SIG-M5 treated with dmso at 0.1 percent for 504 hours (cell line): ENCODE results near the gene PTGER1.
"Not testable (repeated sequence)": the region's sequence is repeated elsewhere in the genome, so short reads cannot be mapped to it uniquely, and the experiment has no call there.

Experiments used
- DNase-seq: peaks from one replicate; lab custom pipeline; 2025; ENCODE audit not compliant: unreplicated experiment; lab: John Stamatoyannopoulos, UW

The PTGER1 gene, protein sequence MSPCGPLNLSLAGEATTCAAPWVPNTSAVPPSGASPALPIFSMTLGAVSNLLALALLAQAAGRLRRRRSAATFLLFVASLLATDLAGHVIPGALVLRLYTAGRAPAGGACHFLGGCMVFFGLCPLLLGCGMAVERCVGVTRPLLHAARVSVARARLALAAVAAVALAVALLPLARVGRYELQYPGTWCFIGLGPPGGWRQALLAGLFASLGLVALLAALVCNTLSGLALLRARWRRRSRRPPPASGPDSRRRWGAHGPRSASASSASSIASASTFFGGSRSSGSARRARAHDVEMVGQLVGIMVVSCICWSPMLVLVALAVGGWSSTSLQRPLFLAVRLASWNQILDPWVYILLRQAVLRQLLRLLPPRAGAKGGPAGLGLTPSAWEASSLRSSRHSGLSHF

DNA sequence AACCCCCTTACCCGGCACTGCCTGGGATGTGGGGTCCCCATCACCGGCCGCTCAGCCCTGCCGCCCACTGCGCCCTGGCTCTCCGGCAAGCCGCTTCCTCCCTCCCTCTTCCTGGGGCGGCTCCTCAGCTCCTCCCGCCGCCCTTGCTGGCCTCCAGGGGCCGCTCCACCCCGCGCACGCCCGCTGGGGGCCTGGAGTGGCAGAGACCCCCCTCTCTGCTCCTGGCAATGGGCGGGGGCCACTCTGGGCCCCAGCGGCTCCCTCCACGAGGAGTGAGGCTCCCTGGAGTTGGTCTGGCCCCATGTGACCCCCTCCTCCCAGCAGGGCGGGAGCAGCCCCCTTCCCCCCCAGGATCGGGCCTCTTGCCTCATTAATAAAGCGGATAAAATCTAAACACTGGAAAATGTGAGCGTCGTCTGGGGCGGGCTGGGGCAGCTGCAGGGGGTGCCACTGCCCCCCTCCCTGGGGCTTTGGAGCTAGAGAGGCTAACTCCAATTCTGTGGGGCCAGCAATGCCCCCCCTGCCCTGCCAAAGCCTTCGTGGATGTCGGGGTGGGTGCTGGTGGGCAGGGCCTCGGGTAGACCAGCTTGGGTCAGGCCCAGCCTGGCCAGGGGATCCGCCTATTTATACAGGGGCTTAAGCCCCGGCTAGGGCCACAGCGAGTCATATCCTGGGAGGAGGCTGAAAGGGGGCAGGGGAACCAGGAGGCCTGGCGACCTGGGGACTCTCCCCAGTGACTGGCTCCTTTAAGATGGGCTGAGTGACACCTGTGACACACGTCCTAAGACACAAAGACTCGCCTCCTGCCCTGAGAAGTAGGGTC lies at the start of gene PTGER1:
Gene PTGER1 (minus strand): TSS at position 104 of the 823 bp plus-strand sequence. CDS start 1,034 bp downstream, outside the sequence.
- no peak for DNase-seq

DNA sequence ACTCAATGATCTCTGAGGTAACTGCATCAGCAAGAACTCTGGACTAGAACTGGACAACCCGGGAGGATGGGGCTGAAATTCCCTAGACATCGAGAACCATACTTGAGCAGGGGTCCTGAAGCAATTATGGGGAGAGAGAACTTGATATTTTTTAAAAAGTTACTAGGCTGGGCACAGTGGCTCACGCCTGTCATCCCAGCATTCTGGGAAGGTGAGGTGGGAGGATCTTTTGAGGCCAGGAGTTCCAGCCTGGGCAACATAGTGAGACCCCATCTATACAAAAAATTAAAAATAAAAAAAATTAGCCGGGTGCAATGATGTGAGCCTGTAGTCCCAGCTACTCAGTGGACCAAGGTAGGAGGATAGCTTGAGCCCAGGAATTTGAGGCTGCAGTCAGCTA lies 45.4 kb upstream of the PTGER1 start:
- DNase-seq, result no peak

DNA sequence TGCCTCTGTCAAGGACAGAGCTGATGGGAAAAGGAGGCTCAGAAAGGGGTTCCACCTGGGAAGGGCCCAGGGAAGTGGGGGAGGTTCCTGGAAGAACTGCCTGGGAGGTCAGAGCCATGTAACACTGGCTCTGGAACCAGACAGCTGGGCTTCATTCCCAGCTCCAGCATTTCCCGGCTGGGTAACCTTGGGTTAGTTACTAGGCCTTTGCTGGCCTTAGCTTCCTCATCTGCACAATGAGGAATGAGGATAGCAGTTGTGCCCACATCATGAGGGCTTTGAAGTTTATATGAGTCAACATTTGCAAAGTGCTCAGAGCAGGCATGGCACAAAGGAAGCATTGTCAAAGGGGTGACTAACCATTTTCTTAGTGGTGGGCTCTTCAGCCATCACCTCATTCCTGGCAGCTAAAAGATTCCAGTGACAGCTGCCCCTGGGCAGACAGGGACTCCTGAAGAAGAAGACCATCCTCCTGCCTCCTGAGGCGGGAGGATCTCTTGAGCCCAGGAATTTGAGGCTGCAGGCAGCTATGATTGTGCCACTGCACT lies 44.8 kb upstream of the PTGER1 start:
- no peak for DNase-seq

DNA sequence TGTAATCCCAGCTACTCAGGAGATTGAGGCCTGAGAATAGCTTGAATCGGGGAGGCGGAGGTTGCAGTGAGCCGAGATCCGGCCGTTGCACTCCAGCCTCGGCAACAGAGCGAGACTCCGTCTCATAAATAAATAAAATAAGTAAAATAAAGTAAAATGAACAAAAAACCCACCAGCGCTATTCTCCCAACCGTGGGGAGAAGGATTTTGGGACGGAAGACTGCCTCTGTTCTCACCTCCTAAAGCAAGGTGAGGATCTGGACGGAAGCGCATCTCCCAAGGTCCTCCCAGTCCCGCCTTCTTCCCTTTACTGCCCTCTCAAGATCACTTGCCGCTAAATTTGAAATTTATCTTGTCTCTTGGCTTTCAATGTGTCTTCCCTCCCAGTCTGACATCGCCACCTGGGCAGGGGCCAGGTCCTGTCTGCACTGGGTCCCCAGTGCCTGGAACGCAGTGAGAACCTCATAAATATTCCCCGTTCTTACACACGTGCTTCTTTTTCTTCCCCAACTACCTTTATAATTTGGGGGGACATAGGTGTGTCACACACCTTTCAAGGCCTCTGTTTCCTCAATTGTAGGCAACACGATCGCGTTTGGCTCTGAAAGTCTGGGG lies 44.2 kb upstream of the PTGER1 start:
- DNase-seq, result no peak

DNA sequence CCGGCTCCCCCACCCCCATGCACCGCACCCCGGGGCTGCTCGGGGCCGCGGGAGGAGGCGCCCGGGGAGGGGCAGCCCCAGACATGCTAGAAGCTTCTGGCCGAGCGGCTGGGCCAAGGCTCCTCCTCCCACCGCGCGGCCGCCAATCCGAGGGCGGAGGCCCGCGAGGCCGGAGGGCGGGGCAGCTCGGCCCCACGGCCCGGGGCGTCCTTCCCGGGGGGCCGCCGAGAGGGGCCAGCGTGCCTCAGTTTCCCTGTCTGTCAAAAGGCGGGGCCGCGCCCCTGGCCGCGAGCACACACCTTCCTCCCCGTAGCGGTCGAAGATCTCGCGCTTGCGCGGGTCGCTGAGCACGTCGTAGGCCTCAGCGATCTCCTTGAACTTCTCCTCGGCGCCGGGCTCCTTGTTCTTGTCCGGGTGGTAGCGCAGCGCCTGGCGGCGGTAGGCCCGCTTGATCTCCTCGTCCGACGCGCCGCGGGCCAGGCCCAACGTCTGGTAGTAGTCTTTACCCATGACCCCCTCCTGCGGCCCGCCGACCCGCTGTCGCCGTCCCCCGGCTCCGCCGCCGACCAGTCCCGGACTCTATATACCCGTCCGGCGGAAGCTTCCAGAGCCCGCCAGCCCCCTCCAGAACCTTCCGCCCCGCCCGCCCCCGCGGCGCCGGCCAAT lies 42.8 kb upstream of the PTGER1 start, which contains the start of gene DNAJB1:
Gene DNAJB1 (minus strand): TSS at position 558 of the 666 bp plus-strand sequence. CDS start 48 bp downstream, at position 510.
- peak; percentile 61 for DNase-seq

DNA sequence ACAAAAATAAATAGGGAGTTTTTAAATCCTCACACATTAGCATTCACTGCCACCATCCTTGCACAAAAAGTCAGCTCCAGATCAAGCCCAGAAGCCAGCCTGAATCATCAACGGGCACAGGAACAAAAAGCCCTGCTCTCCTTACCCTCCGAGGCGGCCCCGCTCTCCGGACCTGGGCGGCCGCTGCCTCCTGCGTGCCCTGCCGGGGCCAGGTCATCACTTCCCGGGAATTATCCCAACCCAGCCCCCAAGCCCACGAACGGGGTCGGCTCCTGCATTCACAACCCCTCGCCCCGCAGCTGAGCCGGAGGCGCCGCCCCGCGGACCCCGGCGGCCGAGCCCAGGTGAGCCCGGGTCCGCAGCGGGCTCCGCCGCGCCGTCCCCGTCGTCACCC lies 42.3 kb upstream of the PTGER1 start:
- DNase-seq, result no peak

DNA sequence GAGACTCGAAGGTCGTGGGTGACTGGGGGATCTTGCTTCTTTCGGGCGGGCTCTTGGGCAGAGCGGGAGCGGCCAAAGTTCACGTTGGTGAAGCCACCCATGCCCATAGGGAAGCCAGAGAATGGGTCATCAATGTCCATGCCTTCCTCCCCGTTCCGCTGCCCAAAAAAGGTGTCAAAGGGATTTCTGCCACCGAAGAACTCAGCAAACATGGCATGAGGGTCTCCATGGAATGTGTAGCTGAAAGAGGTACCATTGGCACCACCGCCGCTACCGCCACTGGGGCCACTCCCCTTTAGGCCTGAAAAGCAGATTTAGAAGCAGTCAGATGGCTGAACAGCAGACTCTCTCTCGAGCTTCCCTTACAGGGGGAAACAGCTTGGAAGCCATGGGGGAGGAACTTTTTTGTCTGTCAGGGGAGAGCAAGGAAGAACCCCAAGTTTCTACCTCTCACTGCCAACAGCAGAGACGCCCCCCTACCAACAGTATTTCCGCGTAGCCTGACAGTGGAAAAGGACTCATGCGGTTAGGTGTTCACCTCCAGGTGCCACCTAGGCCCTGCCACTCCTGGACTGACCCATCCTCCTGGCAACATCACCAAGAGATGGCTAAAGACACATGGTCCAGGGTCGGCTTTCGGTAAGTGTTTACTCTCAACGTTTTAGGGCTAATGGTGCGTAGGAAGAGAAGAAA lies 41.7 kb upstream of the PTGER1 start:
- peak; percentile 5 for DNase-seq

DNA sequence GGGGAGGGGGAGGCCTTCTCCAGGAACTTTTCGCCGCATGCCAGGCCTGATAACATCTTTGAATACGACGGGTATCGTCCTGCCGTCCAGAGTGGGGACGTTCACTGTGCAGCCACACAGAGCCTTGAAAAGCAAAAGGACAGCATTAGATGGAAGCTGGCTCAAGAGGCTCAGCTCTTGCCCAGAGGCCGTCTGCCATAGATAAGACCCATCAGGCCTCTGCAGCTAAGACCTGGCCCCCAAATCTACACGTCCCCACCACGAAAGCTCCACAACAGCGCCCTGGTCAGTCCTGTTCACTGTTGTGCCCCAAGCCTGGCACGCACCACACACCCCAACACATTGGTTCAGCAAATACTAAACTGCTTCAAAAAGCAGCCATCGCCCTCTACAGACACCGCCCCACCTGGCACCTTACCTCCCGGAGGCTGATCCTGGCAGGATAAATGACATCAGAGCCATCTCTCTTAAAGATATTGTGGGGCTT lies 40.9 kb upstream of the PTGER1 start:
- DNase-seq, result no peak

DNA sequence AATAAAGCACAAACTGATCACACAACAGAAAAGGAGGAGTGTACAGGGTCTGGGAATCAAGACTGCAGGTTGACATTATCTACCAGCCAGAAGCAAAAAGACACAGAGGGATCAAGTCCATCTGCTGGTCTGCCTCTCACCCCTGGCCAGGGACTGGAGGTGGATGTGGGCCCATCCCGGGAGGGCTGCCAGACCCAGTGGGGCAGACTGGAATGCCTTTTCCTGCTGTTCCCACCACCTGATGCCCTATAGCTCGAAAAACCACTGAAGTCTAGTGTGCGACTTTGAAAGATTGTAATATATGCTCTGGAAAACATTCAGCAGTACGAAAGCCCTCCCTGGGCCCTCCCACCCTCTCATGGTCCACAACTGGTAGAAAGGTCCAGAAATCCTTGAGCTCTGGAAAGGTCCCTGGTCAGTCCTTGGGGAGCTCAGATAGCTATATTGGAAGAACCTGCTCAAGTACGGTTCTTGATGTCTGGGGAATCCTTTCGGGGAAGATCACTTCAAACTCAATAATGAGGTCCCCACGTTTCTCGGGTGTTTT lies 40.4 kb upstream of the PTGER1 start:
- DNase-seq, result no peak

DNA sequence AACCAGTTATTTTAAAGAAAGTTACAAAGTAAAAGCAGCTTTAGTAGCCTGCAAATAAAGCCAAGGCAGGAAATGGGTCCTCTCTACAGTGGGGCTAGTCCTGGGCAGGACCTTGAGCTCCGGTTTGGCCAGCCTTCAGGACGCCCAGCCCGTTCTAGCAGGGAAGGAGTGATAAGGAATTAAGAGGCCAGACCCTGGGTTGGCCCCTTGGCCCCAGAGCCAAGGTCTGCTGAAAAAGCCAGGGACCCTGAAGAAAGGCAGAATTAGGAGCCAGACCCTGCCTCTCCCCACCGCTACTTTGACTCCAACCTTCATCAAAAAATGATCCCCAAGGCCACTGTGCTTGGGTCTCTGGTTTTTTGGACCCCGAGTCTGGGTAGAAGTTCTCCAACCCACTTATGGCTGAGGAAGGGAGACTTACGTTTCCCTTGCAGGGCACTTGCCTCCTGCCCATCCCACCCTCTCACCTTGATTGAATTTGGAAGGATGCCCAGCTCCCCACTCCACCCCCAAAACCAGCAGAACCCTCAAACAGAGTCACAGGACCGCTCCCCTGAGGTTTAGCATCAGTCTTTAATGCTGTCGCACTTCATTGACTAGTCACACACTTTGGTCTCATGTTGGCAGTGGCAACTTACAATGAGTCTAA lies 39.2 kb upstream of the PTGER1 start:
- DNase-seq, result no peak

DNA sequence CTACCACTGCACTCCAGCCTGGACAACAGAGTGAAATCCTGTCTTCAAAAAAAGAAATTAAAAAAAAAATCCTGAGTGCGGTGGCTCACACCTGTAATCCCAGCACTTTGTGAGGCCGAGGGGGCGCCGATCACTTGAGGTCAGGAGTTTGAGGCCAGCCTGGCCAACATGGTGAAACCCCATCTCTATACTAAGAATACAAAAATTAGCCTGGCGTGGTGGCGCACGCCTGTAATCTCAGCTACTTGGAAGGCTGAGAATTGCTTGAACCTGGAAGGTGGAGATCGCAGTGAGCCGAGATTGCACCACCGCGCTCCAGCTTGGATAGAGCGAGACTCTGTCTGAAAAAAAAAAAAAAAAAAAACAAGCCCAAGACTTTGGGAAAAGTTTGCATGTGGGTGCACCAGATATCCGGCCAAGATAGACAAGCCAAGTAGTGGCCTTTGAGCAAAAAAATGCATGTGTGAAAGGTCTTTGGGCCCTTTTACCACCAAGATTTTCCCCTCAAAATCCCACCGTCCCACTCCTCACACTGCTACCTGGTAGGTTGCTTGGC lies 37.3 kb upstream of the PTGER1 start:
- DNase-seq, result no peak

DNA sequence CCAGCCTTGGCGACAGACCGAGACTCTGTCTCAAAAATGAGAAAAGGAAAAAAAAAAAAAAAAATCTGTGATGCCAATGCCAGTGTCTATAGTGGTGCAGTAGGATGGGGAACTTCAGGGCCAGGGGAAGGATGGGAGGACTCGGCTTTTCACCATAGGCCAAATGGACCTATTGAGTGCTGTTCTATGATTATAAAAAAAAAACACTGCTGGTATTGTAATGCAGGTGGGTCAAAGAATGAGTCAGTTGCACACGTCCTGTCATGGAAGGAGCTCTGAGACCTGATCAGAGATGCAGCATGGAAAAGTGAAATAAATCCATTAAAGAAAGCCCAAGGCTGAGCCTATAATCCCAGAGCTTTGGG lies 36.1 kb upstream of the PTGER1 start:
- DNase-seq, result no peak

DNA sequence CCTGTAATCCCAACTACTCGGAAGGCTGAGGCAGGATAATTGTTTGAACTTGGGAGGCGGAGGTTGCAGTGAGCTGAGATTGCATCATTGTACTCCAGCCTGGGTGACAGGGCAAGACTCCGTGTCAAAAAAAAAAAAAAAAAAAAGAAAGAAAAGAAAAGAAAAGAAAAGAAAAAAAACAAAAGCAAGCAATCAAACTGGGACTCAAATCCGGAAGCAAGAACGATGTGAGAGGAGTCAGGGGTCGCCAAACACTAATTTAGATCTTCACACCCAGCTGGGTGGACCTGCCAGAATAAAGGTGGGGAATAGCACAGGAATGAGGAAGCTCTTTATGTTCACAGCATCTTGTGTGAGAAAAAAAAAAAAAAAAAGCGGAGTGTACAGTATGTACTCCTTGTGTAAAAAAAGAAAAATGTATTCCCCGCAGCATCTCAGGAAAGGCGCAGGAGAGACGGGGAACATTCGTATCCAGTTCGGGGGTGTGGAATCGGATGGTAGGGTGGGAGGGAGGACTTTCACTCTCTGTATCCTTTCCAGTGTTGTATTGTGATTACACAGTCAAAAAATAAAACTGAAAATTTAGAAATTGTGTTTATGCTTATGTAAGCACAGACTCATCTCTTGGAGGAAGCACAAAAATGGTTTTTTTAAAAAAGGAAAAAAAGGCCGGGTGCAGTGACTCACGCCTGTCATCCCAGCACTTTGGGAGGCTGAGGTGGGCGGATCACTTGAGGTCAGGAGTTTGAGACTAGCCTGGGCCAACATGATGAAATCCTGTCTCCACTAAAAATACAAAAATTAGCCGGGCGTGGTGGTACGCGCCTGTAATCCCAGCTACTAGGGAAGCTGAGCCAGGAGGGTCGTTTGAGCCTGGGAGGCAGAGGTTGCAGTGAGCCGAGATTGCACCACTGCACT lies 35.4 kb upstream of the PTGER1 start:
- DNase-seq, result peak; percentile 78

DNA sequence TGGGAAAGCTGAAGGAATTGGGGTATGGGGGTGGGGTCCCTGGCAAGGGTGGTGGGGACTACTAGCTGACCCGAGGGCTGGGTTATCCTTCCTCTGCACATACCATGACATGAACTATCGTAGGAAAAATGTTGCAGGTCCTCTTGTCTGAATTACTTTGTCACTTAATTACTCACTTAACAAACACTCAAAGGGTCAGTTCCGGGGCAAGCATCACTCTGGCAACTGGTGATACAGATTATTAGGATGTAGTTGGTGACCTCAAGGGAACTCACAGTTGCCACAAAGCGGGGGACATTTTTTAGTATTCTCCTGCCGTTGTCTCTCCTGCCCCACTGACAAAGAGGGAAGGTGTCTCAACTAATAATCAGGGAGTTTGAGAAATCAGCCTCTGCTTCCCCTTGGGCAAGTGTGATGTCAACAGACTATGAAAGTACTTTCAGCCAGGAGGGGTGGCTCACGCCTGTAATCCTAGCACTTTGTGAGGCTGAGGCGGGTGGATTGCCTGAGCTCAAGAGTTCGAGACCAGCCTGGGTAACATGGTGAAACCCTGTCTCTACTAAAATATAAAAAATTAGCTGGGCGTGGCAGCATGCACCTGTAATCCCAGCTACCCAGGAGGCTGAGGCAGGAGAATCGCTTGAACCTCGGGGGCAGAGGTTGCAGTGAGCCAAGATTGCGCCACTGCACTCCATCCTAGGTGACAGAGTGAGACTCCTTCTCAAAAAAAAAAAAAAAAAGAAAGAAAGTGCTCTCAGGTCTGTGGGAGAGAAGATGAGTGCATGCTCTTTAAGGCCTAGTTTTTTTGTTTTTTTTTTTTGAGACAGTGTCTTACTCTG lies 32.8 kb upstream of the PTGER1 start:
- peak; percentile 64 for DNase-seq

DNA sequence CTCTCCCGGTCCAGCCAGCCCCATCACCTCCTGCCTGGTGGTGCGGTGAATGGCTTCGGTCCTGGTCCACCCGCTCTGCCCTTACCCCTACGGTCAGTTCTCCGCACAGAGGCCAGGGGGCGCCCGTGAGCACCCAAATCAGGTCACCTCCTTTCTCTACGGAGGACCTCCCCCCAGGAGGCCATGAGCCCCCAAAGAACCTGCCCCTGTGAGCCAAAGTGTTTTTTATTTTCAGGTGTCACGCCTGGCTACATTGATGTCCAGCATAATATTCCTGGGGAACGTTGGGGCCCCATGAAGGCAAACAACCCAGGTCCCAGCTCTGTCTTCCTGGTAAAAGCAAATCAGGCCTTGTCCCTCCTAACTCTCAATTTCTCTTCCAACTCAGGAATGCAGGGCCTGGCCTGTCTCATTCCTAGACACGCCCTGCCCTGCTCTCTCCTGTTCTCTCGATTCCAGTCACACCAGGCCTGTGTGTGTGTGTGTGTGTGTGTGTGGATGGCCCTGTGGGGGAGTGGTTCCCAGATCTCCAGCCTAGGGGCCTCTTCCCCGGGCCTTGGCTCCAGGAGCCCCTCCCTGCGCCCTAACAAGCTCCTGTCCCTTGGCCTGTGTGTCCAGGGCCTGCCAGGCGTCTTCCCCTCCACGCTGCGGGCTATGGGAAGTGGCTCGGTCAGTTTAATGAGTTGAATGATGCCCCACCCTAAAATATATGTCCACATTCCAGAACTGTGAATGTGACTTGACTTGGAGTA lies 30.5 kb upstream of the PTGER1 start:
- peak; percentile 53 for DNase-seq

DNA sequence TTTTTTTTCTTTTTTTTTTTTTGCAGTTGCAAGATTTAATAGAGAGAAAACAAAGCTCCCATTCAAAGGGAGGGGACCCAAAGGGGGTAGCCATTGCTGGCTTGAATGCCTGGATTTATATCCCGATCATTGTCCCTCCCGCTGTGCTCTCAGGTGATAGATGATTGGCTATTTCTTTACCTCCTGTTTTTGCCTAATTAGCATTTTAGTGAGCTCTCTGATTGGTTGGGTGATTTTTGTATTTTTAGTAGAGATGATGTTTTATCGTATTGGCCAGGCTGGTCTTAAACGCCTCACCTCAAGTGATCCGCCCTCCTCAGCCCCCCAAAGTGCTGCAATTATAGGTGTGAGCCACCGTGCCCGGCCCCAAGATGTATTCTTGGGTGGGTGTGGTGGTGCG lies 29.4 kb upstream of the PTGER1 start:
- DNase-seq, result not testable (repeated sequence)
